Tongue (tissue), 2 donors: ENCODE measurements around the gene S100A6. TPM values are rescaled to one million over a fixed set of nuclear protein-coding genes. Genes with fewer than 3 reads are reported as not detected.

ENCODE experiments used
- DNase-seq: peaks from one replicate; pipeline ENCODE4 v3.0.0-alpha.2; 2015
- total RNA-seq: library from RNA; depleted of rRNA; stranded (reverse); fragments of >200 nt; gene quantifications from one replicate; pipeline ENCODE4 v1.2.3, GENCODE V29; 2014

The S100A6 gene
- total RNA-seq, 1 donor from 2014 or later = 103 TPM

DNA sequence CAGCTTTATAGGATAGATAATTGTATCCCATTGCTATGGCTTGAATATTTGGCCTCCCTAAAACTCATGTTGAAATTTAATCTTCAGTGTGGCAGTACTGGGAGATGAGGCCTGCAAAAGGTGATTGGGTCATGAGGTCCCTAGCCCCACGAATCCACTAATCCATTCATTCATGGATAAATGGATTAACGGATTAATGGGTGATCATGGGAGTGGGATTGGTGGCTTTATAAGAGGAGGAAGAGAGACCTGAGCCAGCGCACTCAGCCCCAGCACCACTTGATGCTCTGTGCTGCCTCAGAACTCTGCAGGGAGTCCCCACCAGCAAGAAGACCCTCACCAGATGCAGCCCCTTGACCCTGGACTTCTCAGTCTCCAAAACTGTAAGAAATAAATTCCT is 32.0 kb downstream of the S100A6 start:
- no peak for DNase-seq

DNA sequence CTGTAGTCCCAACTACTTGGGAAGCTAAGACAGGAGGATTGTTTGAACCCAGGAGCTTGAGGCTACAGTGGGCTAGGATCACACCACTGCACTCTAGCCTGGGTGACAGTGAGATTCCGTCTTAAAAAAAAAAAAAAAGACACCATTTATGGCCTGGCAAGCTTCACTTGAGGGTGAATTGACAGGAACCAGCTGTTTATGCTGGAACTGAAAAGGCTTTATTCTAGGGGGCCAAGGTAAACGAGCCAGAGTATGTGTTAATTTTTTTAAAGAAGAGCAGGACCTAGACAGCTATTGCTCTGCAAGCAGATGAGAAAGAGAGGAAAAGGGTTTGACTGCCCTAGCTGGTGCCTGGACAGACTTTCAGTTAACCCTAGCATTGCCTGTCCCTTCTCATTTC is 37.0 kb downstream of the S100A6 start:
- peak; percentile 47 for DNase-seq

DNA sequence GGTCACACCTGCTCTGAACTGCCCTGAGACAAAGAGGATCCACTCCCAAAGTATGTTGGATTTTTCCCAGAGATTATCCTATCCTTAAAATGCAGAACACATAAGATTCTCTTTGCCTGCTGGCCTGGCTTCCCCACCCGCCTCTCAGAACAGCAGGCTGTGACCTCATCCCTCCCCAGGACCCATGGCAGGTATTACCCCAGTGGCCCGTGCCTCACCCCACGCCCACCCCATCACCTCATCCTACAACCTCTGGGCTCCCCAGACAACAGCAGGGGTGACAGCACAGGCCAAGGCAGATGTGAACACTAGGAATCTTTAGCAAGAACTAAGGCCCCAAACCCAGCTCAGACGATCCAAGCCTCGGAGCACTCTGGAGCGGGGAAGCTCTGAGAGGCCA is 40.3 kb downstream of the S100A6 start:
- DNase-seq = no peak

DNA sequence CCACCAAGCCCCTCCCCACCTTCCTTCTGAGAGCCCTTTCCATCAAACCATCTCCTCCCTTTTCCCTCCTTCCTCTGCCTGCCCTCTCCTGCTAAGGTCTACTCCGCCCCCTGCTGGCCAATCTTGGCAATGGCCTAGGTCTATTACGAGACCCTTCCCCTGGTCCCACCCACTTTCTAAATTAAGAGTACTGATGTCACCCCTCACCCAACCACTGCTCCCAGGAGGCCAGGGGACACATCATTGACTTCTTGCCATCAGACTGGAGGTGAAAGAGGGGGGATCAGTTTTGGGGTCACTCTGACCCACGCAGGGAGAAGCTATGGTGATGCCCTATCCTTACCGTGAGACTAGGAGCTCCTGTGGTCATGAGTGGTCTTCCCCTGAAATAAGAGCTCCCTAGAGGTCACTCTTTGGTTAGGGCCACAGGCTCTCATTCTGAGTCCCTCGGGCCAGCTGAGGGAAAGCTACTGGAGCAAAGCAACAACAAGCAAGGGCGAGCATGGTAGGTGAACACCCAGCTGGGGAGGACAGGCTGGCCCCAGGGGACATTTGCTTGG is 40.7 kb downstream of the S100A6 start:
- peak; percentile 89 for DNase-seq

GRCh38 chr1:153493343-153493960 is 42.3 kb downstream of the S100A6 start:
- DNase-seq = no peak

GRCh38 chr1:153490272-153491051 is 45.3 kb downstream of the S100A6 start:
- peak; percentile 90 for DNase-seq

GRCh38 chr1:153488731-153489130 is 47.1 kb downstream of the S100A6 start:
- peak; percentile 41 for DNase-seq

DNA sequence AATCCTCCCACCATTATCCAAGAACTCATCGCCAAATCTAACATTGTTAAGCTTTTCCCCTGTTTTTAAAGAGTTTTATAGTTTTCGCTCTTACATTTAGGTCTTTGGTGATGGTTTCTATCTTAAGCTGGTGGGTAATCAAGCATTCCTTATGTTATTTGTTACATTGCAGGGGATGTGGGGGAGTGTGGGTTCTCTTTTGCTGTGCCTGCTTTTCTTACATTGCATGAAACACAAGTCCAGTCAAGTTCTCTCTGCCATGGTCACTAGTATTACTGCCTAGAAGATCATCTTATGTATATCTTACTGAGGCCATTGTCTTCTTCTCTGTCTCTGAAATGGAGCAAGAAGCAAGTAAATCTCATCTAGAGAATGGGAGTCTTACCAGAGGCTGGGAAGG is 48.1 kb downstream of the S100A6 start:
- DNase-seq = no peak

GRCh38 chr1:153485863-153486262 is 49.9 kb downstream of the S100A6 start:
- DNase-seq = peak; percentile 43

Other genes starting within 250 kb of the S100A6 start
- 2.4 TPM for gene PGLYRP3, start 223.0 kb downstream of the S100A6 start, total RNA-seq
- gene PGLYRP4, start 187.2 kb downstream of the S100A6 start, total RNA-seq = 0.31 TPM
- gene S100A9, start 178.1 kb downstream of the S100A6 start, total RNA-seq = 739 TPM
- 7.6 TPM for gene S100A12, start 160.4 kb downstream of the S100A6 start, total RNA-seq
- gene S100A8, start 144.9 kb downstream of the S100A6 start, total RNA-seq = 87.6 TPM
- not detected for gene S100A7A, start 119.5 kb downstream of the S100A6 start, total RNA-seq
- gene S100A7, start 75.3 kb downstream of the S100A6 start, total RNA-seq = 2.6 TPM
- gene S100A5, start 4.9 kb upstream of the S100A6 start, total RNA-seq = not detected
- gene S100A4, start 9.8 kb upstream of the S100A6 start, total RNA-seq = 160 TPM
- gene S100A3, start 13.3 kb upstream of the S100A6 start, total RNA-seq = 0.72 TPM
- 46.5 TPM for gene S100A2, start 29.9 kb upstream of the S100A6 start, total RNA-seq
- gene S100A16, start 77.1 kb upstream of the S100A6 start, total RNA-seq = 76.2 TPM
- gene S100A14, start 80.3 kb upstream of the S100A6 start, total RNA-seq = 40.9 TPM
- gene S100A13, start 91.5 kb upstream of the S100A6 start, total RNA-seq = 42.5 TPM
- 13.4 TPM for gene S100A1, start 92.4 kb upstream of the S100A6 start, total RNA-seq
- 71.8 TPM for gene CHTOP, start 98.1 kb upstream of the S100A6 start, total RNA-seq
- 64.9 TPM for gene SNAPIN, start 122.7 kb upstream of the S100A6 start, total RNA-seq
- 136 TPM for gene ILF2, start 135.0 kb upstream of the S100A6 start, total RNA-seq
- gene NPR1, start 142.7 kb upstream of the S100A6 start, total RNA-seq = 8.5 TPM
- gene INTS3, start 192.1 kb upstream of the S100A6 start, total RNA-seq = 34.9 TPM
- 15.2 TPM for gene SLC27A3, start 239.4 kb upstream of the S100A6 start, total RNA-seq